Fibroblast of mammary gland (primary cell): Measurements from ENCODE around the gene MSL2.
"Not testable (repeated sequence)": the region's sequence is repeated elsewhere in the genome, so short reads cannot be mapped to it uniquely, and the experiment has no call there.

Source experiments
- DNase-seq: peaks from one replicate; pipeline ENCODE4 v3.0.0-alpha.2; 2010; ENCODE audit warnings: low read depth
- H3K4me3 ChIP-seq: 2 replicates; pipeline ENCODE4 v1.5.1; 2011; ENCODE audit warnings: low read depth, mild to moderate bottlenecking, low read length, moderate library complexity; ENCODE audit not compliant: control insufficient read depth
- CTCF ChIP-seq: conservative IDR thresholded peaks from 2 replicates; pipeline ENCODE4 v1.5.1; 2011; ENCODE audit warnings: low read depth, low read length, inconsistent platforms; ENCODE audit not compliant: control insufficient read depth, insufficient read depth

The MSL2 gene

DNA sequence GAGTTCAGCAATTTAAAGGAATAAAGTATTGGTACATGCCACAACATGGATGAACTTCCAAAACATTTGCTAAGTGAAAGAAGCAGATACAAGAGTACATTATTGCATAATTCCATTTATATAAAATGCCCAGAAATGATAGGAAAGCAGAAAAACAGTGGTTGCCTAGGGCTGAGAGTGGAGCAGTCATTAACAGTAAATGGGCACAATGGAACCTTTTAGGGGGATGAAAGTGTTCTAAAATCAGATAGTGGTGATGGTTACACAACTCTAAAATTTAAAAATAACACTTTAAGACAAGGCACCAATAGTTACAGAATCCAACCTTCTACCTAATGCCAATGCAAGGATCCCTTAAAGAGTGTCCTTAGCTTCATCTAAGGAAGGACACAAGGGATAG, 34.6 kb downstream of the MSL2 start:
- TF ChIP-seq CTCF: no peak
- H3K4me3 ChIP-seq: no peak overlapping the region
- no peak for DNase-seq

DNA sequence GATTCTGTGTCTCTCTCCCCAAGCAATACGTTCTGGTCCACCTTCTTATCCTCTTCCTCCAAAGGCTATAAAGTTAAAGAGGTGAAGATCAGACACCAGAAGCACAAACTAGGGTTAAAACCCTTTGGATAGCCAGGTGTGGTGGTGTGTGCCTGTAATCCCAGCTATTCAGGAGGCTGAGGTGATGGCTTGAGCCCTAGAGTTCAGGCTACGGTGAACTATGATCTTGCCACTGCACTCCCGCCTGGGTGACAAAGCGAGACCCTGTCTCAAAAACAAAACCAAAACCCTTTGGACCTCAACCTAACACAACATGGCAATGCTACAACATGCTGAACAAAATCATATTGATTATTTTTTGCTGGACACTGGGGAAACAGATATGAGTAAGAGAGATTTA, 43.2 kb downstream of the MSL2 start:
- TF ChIP-seq CTCF: no peak
- no peak for DNase-seq
- no peak overlapping the region for H3K4me3 ChIP-seq

GRCh38 chr3:136152176-136152843, 43.8 kb downstream of the MSL2 start:
- no peak for DNase-seq
- H3K4me3 ChIP-seq: no peak overlapping the region
- TF ChIP-seq CTCF: no peak

DNA sequence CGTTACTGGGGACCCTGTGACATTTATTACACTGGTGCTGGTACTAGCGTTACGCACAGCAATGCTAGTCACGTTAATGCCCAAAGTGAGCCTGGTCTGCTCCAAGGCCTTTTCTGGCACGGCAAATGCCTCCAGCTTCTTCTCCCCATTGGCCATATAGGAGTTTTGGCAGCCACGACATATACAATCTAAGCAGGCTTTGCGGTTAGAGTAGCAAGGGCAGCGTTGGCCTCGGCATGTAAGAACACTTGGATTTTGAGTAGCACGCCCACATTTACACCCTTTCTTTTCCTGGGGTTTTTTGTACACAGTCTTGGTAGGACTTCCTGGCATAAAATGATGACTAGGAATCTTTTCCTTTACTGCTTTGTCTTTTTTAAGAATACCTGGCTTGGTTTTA, 44.9 kb downstream of the MSL2 start:
- no peak for DNase-seq
- TF ChIP-seq CTCF: no peak
- H3K4me3 ChIP-seq: no peak overlapping the region

GRCh38 chr3:136149667-136150066, 46.5 kb downstream of the MSL2 start:
- DNase-seq: peak; percentile 57
- no peak overlapping the region for H3K4me3 ChIP-seq
- TF ChIP-seq CTCF: no peak

- no peak overlapping the region for H3K4me3 ChIP-seq
- TF ChIP-seq CTCF: no peak
- peak; percentile 21 for DNase-seq
These were observed 49.0 kb downstream of the MSL2 start for GRCh38 chr3:136146981-136147729.

DNA sequence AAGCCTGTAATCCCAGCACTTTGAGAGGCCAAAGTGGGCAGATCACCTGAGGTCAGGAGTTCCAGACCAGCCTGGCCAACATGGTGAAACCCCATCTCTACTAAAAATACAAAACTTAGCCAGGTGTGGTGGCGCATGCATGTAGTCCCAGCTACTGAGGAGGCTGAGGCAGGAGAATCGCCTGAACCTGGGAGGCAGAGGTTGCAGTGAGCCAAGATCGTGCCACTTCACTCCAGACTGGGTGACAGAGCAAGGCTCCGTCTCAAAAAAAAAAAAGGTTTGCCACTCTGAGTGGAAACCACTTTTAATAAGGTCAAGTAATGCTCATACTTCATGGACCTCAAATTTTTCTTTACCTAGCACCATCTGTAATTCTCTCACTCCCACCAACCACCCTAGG, 51.7 kb downstream of the MSL2 start:
- DNase-seq: not testable (repeated sequence)

More for the DNA sequence above, 51.7 kb downstream of the MSL2 start:
- H3K4me3 ChIP-seq: not testable (repeated sequence)
